Breast epithelium (tissue), 4 donors: Measurements from ENCODE around the gene ZNF133. TPM values are rescaled to one million over a fixed set of nuclear protein-coding genes. Genes with fewer than 3 reads are reported as not detected.

Experiments
- DNase-seq, 2 donors: peaks; one replicate each; pipeline ENCODE4 v3.0.0-alpha.2; 2019; ENCODE audit warnings: low spot score in 2 of 2
- H3K27ac ChIP-seq, 2 donors: fragments of 200-600 bp; sonication (generic) in 1 of 2; one replicate each; pipeline ENCODE4 v1.5.1; 2016 to 2019; ENCODE audit warnings: mild to moderate bottlenecking in 1 of 2
- H3K27me3 ChIP-seq, 2 donors: fragments of 200-600 bp; sonication (generic) in 1 of 2; one replicate each; pipeline versions ENCODE4 v1.5.1 to v1.6.0; 2017 to 2019; ENCODE audit warnings: control low read depth in 1 of 2, mild to moderate bottlenecking in 1 of 2
- H3K36me3 ChIP-seq: fragments of 200-600 bp; one replicate; pipeline ENCODE4 v1.5.1; 2019
- H3K4me1 ChIP-seq, 2 donors: fragments of 200-600 bp; sonication (generic); one replicate each; pipeline ENCODE4 v1.5.1; 2016 to 2019; ENCODE audit warnings: control low read depth in 1 of 2
- H3K4me3 ChIP-seq, 3 donors: fragments of 200-600 bp; sonication (generic); 1 replicate in 2 of 3; 2 replicates in 1 of 3; pipeline ENCODE4 v1.5.1; 2016 to 2019; ENCODE audit warnings: mild to moderate bottlenecking in 3 of 3, moderate library complexity in 2 of 3
- H3K9me3 ChIP-seq, 2 donors: fragments of 200-600 bp; sonication (generic) in 1 of 2; one replicate each; pipeline ENCODE4 v1.5.1; 2016 to 2019; ENCODE audit warnings: control low read depth in 1 of 2
- POLR2A ChIP-seq: fragments of 450-650 bp; IDR thresholded peaks from one replicate; pipeline ENCODE4 v1.6.1; 2016; ENCODE audit warnings: antibody characterized with exemption, mild to moderate bottlenecking, moderate library complexity
- POLR2AphosphoS5 ChIP-seq, 3 donors: sonication (generic); formaldehyde crosslinking; IDR thresholded peaks; one replicate each; pipeline ENCODE4 v1.6.1; 2017; ENCODE audit warnings: antibody characterized with exemption in 3 of 3
- intact Hi-C: fragments of 100-400 bp; cut with DNase I; formaldehyde crosslinking; loops from one replicate; pipeline ENCODE4 v1.15.1; 2023; ENCODE audit warnings: low total_unique reads
- total RNA-seq, 3 donors: library from RNA; depleted of rRNA; stranded (reverse); fragments of >200 nt; gene quantifications; one replicate each; pipeline ENCODE4 v1.1.0, GENCODE V29; 2016
- TF ChIP-seq, protein P1 (sequence below), 3 donors: fragments of 450-650 bp; IDR thresholded peaks; one replicate each; pipeline ENCODE4 v1.5.1; 2016 to 2017; ENCODE audit warnings: antibody characterized with exemption in 3 of 3, mild to moderate bottlenecking in 3 of 3, moderate library complexity in 3 of 3

ZNF133 gene
- total RNA-seq, 3 donors from 2014 or later = 20.0 to 37.5 (median 33.1) TPM

DNA sequence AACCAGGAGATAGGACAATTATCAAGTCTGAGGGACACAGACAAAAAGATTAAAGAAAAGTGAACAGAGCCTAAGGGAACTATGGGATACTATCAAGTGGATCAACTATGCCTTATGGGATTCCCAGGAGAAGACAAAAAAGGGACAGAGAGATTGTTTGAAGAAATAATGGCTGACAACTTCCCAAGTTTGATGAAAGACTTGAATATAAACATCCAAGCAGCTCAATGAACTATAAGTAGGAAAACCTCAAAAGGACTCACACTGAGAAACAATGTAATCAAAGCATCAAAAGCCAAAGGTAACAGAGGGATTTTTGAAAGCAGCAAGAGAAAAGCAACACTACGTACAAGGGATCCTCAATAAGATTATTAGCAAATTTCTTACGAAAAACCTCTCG, 11.0 kb downstream of the ZNF133 start:
- Histone ChIP-seq H3K27me3 (no peaks in the 10 kb centered on the region), H3K27ac (no peak overlapping the region), H3K9me3 (no peaks in the 10 kb centered on the region), H3K36me3 (no peaks in the 10 kb centered on the region), H3K4me3 (no peak overlapping the region), H3K4me1 (no peaks in the 10 kb centered on the region)
- no peak for TF ChIP-seq POLR2AphosphoS5 (IDR thresholded peaks at IDR 0.05)
- TF ChIP-seq, protein P1, sequence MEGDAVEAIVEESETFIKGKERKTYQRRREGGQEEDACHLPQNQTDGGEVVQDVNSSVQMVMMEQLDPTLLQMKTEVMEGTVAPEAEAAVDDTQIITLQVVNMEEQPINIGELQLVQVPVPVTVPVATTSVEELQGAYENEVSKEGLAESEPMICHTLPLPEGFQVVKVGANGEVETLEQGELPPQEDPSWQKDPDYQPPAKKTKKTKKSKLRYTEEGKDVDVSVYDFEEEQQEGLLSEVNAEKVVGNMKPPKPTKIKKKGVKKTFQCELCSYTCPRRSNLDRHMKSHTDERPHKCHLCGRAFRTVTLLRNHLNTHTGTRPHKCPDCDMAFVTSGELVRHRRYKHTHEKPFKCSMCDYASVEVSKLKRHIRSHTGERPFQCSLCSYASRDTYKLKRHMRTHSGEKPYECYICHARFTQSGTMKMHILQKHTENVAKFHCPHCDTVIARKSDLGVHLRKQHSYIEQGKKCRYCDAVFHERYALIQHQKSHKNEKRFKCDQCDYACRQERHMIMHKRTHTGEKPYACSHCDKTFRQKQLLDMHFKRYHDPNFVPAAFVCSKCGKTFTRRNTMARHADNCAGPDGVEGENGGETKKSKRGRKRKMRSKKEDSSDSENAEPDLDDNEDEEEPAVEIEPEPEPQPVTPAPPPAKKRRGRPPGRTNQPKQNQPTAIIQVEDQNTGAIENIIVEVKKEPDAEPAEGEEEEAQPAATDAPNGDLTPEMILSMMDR (IDR thresholded peaks at IDR 0.05) = no peak
- no peak for TF ChIP-seq POLR2A
- DNase-seq = no peak
- intact Hi-C loops = no loop called here

DNA sequence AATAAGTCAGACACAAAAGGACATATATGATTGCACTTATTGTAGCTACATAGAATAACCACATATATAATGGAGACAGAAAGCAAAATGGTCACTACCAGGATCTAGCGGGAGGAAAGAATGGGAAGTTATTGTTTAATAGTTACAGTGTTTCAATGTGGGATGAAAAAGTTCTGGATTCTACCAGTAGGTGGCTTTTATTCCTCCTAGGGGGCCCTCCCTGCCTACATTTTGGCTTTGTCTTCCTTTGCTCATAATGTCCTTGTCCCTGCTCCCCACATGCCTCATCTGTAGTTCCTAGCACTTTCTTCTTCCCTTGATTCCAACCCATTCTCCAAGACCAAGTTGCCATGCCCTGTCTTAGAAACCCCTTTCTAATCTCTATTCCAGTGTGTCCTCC, 16.3 kb downstream of the ZNF133 start:
- H3K9me3 ChIP-seq = no peaks in the 10 kb centered on the region
- H3K27ac ChIP-seq = no peak overlapping the region
- no peak for DNase-seq
- intact Hi-C loops = no loop called here
- no peaks in the 10 kb centered on the region for H3K36me3 ChIP-seq
- H3K27me3 ChIP-seq = no peaks in the 10 kb centered on the region
- H3K4me3 ChIP-seq = no peak overlapping the region
- TF ChIP-seq, protein P1 (IDR thresholded peaks at IDR 0.05) = no peak
- TF ChIP-seq POLR2AphosphoS5 (IDR thresholded peaks at IDR 0.05) (no peak), POLR2A (no peak)
- no peaks in the 10 kb centered on the region for H3K4me1 ChIP-seq

DNA sequence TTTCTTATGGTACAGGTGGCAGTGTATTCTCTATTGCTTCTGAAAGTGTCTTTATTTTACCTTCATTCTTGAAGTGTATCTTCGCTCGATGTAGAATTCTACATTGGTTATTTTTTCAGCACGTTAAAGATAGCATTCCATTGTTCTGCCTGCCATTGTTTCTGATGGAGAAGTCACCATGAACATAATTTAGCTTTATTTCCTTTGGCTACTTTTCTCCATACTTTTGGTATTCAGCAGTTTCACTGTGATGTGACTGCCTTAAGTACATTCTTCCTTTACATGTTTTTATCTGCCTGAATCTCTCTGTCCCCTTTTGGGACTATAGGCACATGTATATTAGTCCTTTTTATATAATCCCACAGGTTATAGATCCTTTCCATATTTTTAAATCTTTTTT, 19.0 kb downstream of the ZNF133 start:
- Histone ChIP-seq H3K4me3 (no peak overlapping the region), H3K36me3 (peaks cover 4% of the 10 kb centered on the region), H3K27me3 (no peaks in the 10 kb centered on the region), H3K27ac (no peak overlapping the region), H3K9me3 (no peaks in the 10 kb centered on the region), H3K4me1 (no peaks in the 10 kb centered on the region)
- no peak for DNase-seq
- intact Hi-C loops = no loop called here
- TF ChIP-seq, protein P1 (IDR thresholded peaks at IDR 0.05) = no peak
- TF ChIP-seq POLR2AphosphoS5 (IDR thresholded peaks at IDR 0.05) (no peak), POLR2A (no peak)

DNA sequence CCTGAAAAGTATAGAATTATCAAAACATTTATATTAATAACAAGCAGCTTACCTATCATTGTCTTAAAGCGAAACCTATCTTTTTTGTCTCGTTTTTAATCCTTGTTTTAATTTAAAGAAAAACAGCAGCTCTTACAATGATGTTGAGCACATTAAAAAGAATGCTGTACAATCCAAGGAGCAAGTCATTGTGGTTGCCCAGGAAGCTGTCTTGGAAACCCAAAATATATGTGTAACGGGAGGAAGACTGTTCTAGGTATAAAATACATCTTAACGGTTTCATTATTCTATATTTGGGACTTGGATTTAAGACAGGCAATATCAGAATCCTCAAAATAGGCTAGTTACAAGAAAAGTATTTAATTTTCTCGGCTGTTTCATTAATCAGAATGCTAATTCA, 21.7 kb downstream of the ZNF133 start:
- no peak overlapping the region for H3K27ac ChIP-seq
- TF ChIP-seq, protein P1 (IDR thresholded peaks at IDR 0.05) = no peak
- no peaks in the 10 kb centered on the region for H3K27me3 ChIP-seq
- intact Hi-C loops = no loop called here
- H3K4me3 ChIP-seq = no peak overlapping the region
- no peaks in the 10 kb centered on the region for H3K4me1 ChIP-seq
- DNase-seq = no peak
- no peaks in the 10 kb centered on the region for H3K9me3 ChIP-seq
- H3K36me3 ChIP-seq = peaks cover 4% of the 10 kb centered on the region

DNA sequence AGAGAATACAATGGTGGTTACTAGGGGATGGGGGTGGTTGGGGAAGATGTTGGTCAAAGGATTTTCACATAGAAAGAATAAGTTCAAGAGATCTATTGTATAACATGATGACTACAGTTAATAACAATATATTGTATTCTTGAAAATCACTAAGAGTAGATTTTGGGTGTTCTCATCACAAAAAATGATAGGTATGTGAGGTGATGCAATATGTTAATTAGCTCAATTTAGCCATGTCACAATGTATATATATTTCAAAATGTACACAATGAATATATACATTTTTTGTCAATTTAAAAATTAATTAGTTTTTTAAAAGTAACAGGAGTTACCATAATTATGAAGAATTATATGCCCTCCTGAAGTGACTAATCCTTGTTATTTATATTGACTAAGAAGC, 22.3 kb downstream of the ZNF133 start:
- H3K4me1 ChIP-seq = no peaks in the 10 kb centered on the region
- H3K9me3 ChIP-seq = no peaks in the 10 kb centered on the region
- H3K36me3 ChIP-seq = peaks cover 9% of the 10 kb centered on the region
- no peak for TF ChIP-seq POLR2A
- TF ChIP-seq, protein P1 (IDR thresholded peaks at IDR 0.05) = no peak
- no peak for TF ChIP-seq POLR2AphosphoS5 (IDR thresholded peaks at IDR 0.05)
- H3K27me3 ChIP-seq = no peaks in the 10 kb centered on the region
- H3K4me3 ChIP-seq = no peak overlapping the region
- DNase-seq = no peak
- intact Hi-C loops = no loop called here
- H3K27ac ChIP-seq = no peak overlapping the region
